ENCODE measurements around the gene FAM184A. TPM values are rescaled to one million over a fixed set of nuclear protein-coding genes. Genes with fewer than 3 reads are reported as not detected.

The FAM184A gene
- total RNA-seq, 2 donors from 2014 or later = 0.85 to 0.95 TPM

DNA sequence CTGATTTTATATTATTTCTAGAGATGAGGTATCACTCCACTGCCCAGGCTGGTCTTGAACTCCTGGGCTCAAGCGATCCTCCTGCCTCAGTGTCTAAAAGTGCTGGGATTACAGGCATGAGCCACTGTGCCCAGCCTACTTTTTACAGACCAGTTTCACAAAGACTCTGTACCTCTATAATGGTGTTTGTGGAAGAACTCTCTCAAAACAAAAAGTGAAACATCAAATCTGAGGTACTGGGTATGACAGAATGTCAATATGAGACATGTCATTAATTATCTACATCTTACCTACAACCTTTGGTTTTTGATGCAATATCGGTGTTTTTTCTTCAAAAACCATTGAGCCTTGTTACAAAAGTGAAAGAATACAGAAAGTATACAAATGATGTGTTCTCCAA lies 94.1 kb downstream of the FAM184A start:
- ATAC-seq (no peak), DNase-seq (no peak)
- intact Hi-C loops (cut with DNase I, micrococcal nuclease) = no loop called here

DNA sequence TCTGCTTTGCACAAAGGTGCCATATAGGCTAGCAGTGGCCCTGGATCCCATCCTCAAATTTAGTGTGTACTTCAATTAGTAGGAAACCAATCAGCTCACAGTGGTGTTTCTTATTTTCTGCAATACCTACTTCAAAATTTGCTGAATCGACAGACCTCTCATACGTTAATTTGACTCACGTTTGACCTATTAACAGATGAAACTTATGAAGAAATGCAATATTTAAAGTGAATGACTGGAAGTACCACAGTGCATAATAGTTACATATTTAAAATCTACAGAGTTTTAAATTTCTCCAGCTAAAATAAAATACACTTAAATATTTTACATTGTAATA lies 95.9 kb downstream of the FAM184A start:
- ATAC-seq (no peak), DNase-seq (no peak)
- intact Hi-C loops (cut with DNase I, micrococcal nuclease) = no loop called here

GRCh38 chr6:118981884-118982574 lies 96.4 kb downstream of the FAM184A start:
- ATAC-seq (no peak), DNase-seq (no peak)
- intact Hi-C loops (cut with DNase I, micrococcal nuclease) = no loop called here

- ATAC-seq (no peak), DNase-seq (no peak)
- intact Hi-C loops (cut with DNase I, micrococcal nuclease) = no loop called here
These were observed 98.4 kb downstream of the FAM184A start for GRCh38 chr6:118980063-118980462.

- ATAC-seq (no peak), DNase-seq (no peak)
- intact Hi-C loops (cut with DNase I, micrococcal nuclease) = no loop called here
These were observed 103.7 kb downstream of the FAM184A start for GRCh38 chr6:118974790-118975189.

DNA sequence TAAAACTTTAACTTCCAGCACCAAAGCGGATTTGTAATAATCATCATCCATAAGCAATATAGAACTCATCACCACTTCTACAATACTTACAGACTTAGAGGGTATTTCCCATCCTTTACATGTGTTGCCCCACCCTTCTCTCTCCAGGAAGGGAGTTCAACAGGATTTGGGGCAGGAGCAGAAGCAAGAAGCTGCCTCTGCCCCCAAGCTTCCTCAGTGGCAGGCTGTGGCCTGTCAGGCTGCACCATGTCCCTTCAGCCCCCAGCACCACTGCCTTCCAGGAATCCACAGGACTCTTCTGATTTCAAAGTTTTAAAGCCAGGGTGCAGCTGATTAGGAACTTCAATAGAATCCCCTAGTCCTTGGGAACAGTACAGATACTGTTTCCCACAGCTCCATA lies 106.8 kb downstream of the FAM184A start:
- no peak for DNase-seq
- intact Hi-C loops (cut with DNase I, micrococcal nuclease) = loop anchor here in 1 of 2 donors (2.0 kb wide), 1 partner anchor 131 kb away; no protein-coding TSS in a partner anchor

GRCh38 chr6:118970866-118971265 lies 107.6 kb downstream of the FAM184A start:
- intact Hi-C loops (cut with DNase I, micrococcal nuclease) = loop anchor here in 1 of 2 donors (2.0 kb wide), 1 partner anchor 132 kb away; no protein-coding TSS in a partner anchor
- DNase-seq = no peak
- ATAC-seq = no peak

More for the DNA sequence above, 106.8 kb downstream of the FAM184A start:
- no peak for ATAC-seq

GRCh38 chr6:118968416-118968815 lies 110.0 kb downstream of the FAM184A start:
- ATAC-seq (no peak), DNase-seq (no peak)
- intact Hi-C loops (cut with DNase I, micrococcal nuclease) = loop anchor here in 1 of 2 donors (5.0 kb wide), 1 partner anchor 144 kb away; no protein-coding TSS in a partner anchor

- ATAC-seq (no peak), DNase-seq (no peak)
- intact Hi-C loops (cut with DNase I, micrococcal nuclease) = loop anchor here in 1 of 2 donors (5.0 kb wide), 1 partner anchor 145 kb away; no protein-coding TSS in a partner anchor
These were observed 111.2 kb downstream of the FAM184A start for GRCh38 chr6:118967239-118967638.

GRCh38 chr6:118965843-118966370 lies 112.6 kb downstream of the FAM184A start:
- no peak for DNase-seq
- ATAC-seq = peak; percentile 25
- intact Hi-C loops (cut with DNase I, micrococcal nuclease) = loop anchor here in 1 of 2 donors (5.0 kb wide), 1 partner anchor 146 kb away; no protein-coding TSS in a partner anchor

DNA sequence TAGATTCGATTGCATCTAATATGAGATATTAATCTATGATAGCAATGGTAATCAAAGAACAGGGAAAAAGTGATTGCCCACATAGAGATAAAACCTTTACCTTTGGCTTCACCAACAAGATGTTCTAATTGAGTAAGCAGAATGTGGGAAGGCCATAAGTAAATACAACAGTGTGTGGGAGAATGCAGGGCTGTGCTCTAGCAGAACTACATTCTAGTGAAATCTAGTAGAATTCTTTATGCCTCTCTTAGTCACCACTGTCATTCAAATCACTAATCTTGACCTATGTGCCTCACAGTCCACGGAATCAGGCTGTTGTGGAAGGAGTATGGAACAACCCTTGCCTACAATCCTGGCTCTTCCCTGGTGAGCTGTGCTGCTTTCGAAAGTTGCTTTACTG lies 113.1 kb downstream of the FAM184A start:
- intact Hi-C loops (cut with DNase I, micrococcal nuclease) = loop anchor here in 1 of 2 donors (5.0 kb wide), 1 partner anchor 147 kb away; no protein-coding TSS in a partner anchor
- ATAC-seq (no peak), DNase-seq (no peak)

DNA sequence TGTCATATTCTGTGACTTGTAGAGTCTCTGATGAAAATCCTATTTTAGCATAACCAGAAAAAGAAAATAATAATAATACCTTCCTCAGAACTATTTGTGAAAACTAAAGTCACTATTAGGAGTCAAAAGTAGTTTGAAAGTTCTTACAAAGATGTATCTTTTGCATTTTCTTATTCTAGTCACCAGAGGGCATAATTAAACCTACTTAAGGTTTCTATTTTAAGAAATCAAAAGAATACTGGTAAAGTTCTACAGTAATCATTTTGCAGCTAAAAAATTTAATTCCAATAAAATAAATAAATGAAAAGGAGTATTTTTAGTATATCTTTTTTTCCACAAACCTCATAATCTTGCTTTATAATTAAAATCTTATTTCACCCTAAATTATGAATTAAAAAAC lies 115.5 kb downstream of the FAM184A start:
- intact Hi-C loops (cut with DNase I, micrococcal nuclease) = no loop called here
- ATAC-seq (no peak), DNase-seq (no peak)

DNA sequence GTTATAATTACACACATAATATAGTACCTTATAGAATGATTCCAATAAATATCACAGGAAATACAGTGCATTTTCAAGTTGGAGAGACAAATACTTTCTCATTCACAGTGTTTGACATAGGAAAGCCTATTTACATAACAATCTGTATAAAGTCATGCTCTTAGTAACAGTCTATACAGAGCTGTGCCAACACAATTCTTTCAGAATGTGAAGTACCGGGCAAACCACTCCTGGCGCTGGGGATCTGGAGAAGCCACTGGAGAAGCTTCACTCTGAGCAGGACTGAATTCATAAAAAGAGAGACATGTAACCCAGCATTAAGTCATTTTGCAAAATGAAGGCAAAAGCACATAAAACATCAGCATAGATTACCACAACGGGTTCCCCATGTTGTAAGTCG lies 118.6 kb downstream of the FAM184A start:
- ATAC-seq (no peak), DNase-seq (no peak)
- intact Hi-C loops (cut with DNase I, micrococcal nuclease) = no loop called here

- ATAC-seq (no peak), DNase-seq (no peak)
- intact Hi-C loops (cut with DNase I, micrococcal nuclease) = no loop called here
These were observed 125.1 kb downstream of the FAM184A start for GRCh38 chr6:118953391-118953790.

DNA sequence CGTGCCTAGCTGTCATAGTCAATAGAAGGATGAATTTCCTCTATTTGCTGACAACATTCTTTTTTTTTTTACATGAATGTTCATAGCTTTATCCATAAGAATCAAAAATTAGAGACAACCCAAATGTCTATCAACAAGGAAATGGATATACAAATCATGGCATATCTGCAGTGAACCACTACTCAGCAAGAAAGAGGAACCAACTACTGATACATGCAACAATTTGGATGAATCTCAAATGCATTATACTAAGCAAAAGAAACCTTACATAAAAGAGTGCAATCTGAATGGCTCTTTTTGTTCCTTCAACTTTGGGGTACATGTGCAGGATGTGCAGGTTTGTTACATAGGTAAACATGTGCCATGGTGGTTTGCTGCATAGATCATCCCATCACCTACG lies 125.8 kb downstream of the FAM184A start:
- ATAC-seq (no peak), DNase-seq (no peak)
- intact Hi-C loops (cut with DNase I, micrococcal nuclease) = no loop called here

DNA sequence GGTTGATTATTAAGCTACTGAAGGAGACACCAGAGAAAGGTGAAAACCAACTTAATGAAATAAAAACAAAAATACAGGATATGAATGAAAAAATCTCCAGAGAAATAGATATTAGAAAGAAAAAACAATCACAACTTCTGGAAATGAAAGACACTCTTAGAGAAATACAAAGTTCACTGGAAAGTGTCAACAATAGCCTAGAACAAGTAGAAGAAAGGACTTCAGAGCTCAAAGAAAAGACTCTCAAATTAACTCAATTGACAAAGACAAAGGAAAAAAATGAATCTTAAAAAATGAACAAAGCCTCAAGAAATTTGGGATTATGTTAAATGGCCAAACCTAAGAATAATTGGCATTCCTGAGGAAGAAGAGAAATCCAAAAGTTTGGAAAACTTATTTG lies 133.2 kb downstream of the FAM184A start:
- ATAC-seq = no peak
- intact Hi-C loops (cut with DNase I, micrococcal nuclease) = no loop called here

DNA sequence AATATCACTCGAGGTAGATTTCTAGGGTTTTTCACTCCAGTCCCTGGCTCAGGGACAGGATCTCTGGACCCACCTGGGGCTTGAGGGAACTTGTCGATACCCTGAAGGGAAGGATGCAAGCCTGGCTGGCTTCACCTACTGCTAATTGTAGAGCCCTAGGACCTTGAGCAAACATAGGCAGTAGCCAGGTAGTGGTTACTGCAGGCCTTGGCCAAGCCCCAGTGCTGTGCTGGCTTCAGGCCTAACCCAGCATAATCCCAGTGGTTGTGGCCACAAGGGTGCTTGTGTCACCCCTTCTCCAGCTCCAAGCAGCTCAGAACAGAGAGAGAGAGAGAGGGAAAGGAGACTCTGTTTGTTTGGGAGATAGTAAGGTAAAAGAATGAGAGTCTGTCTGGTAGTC lies 137.7 kb downstream of the FAM184A start:
- no peak for ATAC-seq
- intact Hi-C loops (cut with DNase I, micrococcal nuclease) = no loop called here
- DNase-seq = no peak

More for the DNA sequence above, 133.2 kb downstream of the FAM184A start:
- no peak for DNase-seq

- ATAC-seq (no peak), DNase-seq (no peak)
- intact Hi-C loops (cut with DNase I, micrococcal nuclease) = no loop called here
These were observed 138.8 kb downstream of the FAM184A start for GRCh38 chr6:118939683-118940082.

GRCh38 chr6:118935978-118936703 lies 142.3 kb downstream of the FAM184A start:
- ATAC-seq = no peak
- intact Hi-C loops (cut with DNase I, micrococcal nuclease) = no loop called here
- no peak for DNase-seq

DNA sequence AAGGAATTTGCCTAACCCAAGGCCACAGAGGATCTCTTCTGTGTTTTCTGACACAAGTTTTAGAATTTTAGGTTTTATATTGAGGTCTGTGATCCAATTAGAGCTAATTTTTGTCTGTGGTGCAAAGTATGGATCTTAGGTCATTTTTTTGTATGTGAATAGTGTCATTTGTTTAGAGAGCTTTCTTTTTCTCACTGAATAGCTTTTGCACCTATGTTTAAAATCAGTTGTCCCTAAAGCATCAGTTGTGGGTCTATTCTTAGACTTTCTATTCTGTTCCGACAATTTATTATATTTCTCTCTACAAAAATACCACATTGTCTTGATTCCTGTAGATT lies 143.2 kb downstream of the FAM184A start:
- intact Hi-C loops (cut with DNase I, micrococcal nuclease) = no loop called here
- no peak for ATAC-seq

More for the DNA sequence above, 143.2 kb downstream of the FAM184A start:
- no peak for DNase-seq

Measured in left colon (tissue), 2 donors.